Neuron (in vitro differentiated cells): ENCODE data around the gene EPO.

ENCODE experiments used
- H2AFZ ChIP-seq: one replicate; pipeline ENCODE4 v1.6.1; 2013; ENCODE audit warnings: low read depth, mild to moderate bottlenecking, inconsistent platforms, low read length, moderate library complexity
- H3K27me3 ChIP-seq: one replicate; pipeline ENCODE4 v1.6.1; 2013; ENCODE audit warnings: low read length; ENCODE audit not compliant: insufficient read depth
- H3K36me3 ChIP-seq: one replicate; pipeline ENCODE4 v1.6.1; 2013; ENCODE audit warnings: low read length; ENCODE audit not compliant: insufficient read depth
- H3K4me1 ChIP-seq: one replicate; pipeline ENCODE4 v1.6.1; 2013; ENCODE audit warnings: low read length; ENCODE audit not compliant: insufficient read depth
- H3K4me3 ChIP-seq: 2 replicates; pipeline ENCODE4 v1.5.1; 2013; ENCODE audit warnings: mild to moderate bottlenecking, low read length, moderate library complexity
- H3K9me3 ChIP-seq: one replicate; pipeline ENCODE4 v1.6.1; 2013; ENCODE audit warnings: low read length

The EPO gene

GRCh38 chr7:100720279-100720670, at the start of gene EPO:
EPO (plus strand) TSS chr7:100720468; CDS start chr7:100720981, 513 bp downstream.
- H3K9me3 ChIP-seq: no peaks in the 10 kb centered on the region
- no peaks in the 10 kb centered on the region for H3K4me1 ChIP-seq
- no peaks in the 10 kb centered on the region for H3K36me3 ChIP-seq
- no peak within 1 kb of the TSS for H3K4me3 ChIP-seq
- H3K27me3 ChIP-seq: peaks cover 43% of the 10 kb centered on the region
- no peak within 1 kb of the TSS for H2AFZ ChIP-seq

DNA sequence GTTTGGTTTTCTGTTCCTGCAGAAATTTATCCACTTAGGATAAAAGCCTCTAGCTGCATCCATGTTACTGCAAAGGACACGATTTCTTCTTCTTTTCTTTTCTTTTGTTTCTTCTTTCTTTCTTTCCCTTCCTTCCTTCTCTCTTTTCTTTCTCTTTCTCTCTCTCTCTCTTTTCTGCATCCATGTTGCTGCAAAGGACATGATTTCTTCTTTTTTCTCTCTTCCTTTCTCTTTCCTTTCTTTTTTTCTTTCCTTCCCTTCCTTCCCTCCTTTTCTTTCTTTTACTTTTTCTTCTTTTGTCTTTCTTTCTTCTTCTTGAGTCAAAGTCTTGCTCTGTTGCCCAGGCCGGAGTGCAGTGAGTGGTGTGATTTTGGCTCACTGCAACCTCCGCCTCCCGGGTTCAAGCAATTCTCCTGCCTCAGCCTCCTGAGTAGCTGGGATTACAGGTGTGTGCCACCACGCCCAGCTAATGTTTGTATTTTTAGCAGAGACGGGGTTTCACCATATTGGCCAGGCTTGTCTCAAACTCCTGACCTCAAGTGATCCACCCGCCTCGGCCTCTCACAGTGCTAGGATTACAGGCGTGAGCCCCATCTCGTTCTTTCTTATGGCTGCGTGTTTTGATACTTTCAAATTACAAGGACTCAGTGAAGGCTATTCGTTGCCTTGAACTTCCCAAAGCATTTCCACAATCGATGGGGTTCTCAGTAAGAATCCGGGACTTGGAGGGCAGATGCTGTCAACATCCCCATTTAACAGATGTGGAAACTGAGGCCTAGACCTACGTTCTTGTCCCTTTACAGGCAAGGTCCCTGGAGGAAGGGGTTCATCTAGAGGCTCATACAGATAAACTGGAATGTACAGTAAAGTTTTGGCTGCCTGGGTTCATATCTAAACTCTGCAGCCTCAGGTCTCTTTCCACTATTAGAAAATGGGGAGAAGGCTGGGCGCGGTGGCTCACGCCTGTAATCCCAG, 48.6 kb upstream of the EPO start:
- Histone ChIP-seq H3K36me3 (peaks cover 1% of the 10 kb centered on the region), H3K9me3 (no peaks in the 10 kb centered on the region), H3K27me3 (no peaks in the 10 kb centered on the region), H3K4me1 (peaks cover 6% of the 10 kb centered on the region), H2AFZ (no peak overlapping the region), H3K4me3 (no peak overlapping the region)

- Histone ChIP-seq H3K27me3 (no peaks in the 10 kb centered on the region), H3K4me3 (peak within 1 kb of the TSS; percentile 97), H3K4me1 (peaks cover 6% of the 10 kb centered on the region), H2AFZ (peak within 1 kb of the TSS; percentile 18), H3K36me3 (peaks cover 19% of the 10 kb centered on the region), H3K9me3 (no peaks in the 10 kb centered on the region)
Observed at GRCh38 chr7:100673302-100673941, 46.8 kb upstream of the EPO start, which contains the start of gene GNB2. GNB2 (plus strand) TSS chr7:100673740; CDS start chr7:100676266, 2,526 bp downstream.

DNA sequence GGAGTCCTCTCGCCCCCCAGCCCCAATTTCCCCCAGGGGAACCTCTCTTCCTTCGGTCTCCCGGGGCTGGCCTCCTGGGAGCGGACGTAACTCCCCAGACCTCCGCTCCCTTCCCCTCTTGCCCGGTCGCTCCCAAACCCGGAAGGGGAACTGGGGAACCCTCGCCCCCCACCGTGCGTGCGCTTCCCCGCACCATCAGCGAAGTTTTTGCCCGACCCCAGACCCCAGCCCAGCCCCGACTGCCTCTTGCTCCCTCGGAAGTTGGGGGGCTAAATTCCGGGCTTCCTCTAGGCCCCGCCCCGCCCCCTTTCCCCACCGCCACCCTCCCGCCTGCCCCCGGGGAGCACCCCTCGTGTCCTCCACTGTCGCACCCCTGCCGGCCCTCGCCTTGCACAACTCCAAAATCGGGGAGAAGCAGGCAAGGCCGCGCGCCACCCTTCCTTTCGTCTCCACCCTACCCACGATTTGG, 46.3 kb upstream of the EPO start:
- H3K36me3 ChIP-seq: peaks cover 25% of the 10 kb centered on the region
- peak overlapping the region; percentile 97 for H3K4me3 ChIP-seq
- no peaks in the 10 kb centered on the region for H3K27me3 ChIP-seq

GRCh38 chr7:100674411-100675104, 45.7 kb upstream of the EPO start:
- Histone ChIP-seq H2AFZ (no peak overlapping the region), H3K36me3 (peaks cover 30% of the 10 kb centered on the region), H3K4me1 (peaks cover 6% of the 10 kb centered on the region), H3K27me3 (no peaks in the 10 kb centered on the region), H3K4me3 (peak overlapping the region; percentile 97), H3K9me3 (no peaks in the 10 kb centered on the region)

More for the DNA sequence above, 46.3 kb upstream of the EPO start:
- peak overlapping the region; percentile 18 for H2AFZ ChIP-seq
- H3K9me3 ChIP-seq: no peaks in the 10 kb centered on the region
- H3K4me1 ChIP-seq: peaks cover 6% of the 10 kb centered on the region

DNA sequence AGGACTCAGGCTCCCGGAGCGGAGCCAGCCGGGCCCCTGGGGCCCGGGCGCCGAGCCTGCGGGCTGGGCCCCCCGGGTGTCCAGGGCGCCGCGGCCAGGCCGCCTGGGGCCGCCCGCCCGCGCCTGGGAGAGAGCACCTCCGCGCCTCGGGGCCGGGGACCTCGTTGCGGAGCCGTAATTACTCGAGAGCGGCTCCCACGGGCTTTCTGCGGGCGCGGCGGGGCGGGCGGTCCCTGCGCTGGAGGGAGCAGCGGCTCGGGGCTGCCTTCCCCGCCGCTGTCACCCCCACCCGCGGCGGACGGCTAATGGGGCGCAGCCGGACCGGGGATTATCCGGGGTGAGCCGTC, 45.2 kb upstream of the EPO start:
- H3K27me3 ChIP-seq: no peaks in the 10 kb centered on the region
- no peak overlapping the region for H2AFZ ChIP-seq
- peaks cover 6% of the 10 kb centered on the region for H3K4me1 ChIP-seq
- peak overlapping the region; percentile 97 for H3K4me3 ChIP-seq
- H3K9me3 ChIP-seq: no peaks in the 10 kb centered on the region
- peaks cover 35% of the 10 kb centered on the region for H3K36me3 ChIP-seq

DNA sequence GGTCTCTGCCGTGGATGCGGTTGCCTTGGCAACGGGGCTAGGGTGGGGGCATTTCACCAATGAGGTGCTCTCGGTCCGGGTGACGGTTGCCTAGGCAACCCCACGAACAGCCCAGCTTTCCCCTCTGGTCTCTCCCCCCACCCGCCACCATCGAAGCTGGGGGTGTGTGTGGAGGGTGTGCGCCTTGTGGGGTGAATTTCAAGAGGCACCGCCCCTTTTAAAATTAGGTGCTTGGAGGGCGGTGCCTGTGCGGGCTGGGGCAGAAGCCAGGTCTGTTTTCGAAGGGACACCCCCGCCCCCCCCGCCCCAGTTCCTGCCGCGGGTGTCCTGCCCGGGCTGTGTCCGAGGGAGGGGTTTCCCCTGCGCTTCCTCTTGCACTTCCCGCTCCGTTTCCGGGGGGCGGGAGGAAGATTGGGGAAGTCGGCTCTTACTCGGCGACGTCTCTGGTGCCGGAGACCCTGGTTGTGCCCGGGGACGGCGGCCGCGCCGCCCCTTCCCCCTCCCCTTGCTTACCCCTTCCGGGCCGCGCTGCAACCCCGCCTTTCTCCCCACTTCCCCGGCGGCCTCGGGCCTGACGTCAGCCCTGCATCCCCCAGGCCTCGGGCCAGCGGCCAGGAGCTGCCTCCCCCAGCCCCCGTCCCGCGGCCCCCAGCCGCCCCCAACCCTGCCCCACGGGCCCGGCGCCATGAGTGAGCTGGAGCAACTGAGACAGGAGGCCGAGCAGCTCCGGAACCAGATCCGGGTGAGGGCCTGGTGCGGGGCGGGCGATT, 44.5 kb upstream of the EPO start:
- Histone ChIP-seq H3K9me3 (no peaks in the 10 kb centered on the region), H2AFZ (no peak overlapping the region), H3K27me3 (no peaks in the 10 kb centered on the region), H3K4me3 (peak overlapping the region; percentile 97), H3K36me3 (peaks cover 41% of the 10 kb centered on the region), H3K4me1 (peaks cover 6% of the 10 kb centered on the region)

DNA sequence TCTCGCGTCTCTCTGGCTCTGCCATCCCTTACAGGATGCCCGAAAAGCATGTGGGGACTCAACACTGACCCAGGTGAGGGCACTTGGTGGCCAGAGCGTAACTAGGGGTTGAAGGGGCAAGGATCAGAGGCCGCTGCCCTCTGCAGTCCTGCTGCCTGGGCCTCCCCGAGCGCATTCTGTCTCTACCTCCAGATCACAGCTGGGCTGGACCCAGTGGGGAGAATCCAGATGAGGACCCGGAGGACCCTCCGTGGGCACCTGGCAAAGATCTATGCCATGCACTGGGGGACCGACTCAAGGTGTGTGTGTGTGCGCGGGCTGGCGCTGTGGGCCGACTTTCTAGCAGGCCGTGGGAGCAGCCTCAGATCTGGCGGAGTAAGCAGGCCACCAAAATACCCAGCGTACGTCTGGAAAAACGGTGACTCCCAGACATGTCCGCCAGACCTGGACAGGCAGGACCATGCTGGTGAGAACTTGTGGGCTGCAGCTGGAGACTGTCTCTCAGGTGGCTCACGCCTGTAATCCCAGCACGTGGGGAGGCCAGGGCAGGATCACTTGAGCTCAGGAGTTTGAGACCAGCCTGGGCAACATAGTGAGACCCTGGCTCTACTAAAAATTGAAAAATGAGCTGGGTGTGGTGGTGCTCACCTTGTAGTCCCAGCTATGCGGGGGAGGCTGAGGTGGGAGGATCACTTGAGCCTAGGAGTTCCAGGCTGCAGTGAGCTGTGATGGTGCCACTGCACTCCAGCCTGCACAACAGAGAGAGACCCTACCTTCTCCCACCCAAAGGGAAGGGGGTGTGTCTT, 43.6 kb upstream of the EPO start:
- Histone ChIP-seq H3K27me3 (no peaks in the 10 kb centered on the region), H2AFZ (no peak overlapping the region), H3K4me1 (peaks cover 6% of the 10 kb centered on the region), H3K9me3 (no peaks in the 10 kb centered on the region), H3K36me3 (peaks cover 47% of the 10 kb centered on the region), H3K4me3 (peak overlapping the region; percentile 97)

DNA sequence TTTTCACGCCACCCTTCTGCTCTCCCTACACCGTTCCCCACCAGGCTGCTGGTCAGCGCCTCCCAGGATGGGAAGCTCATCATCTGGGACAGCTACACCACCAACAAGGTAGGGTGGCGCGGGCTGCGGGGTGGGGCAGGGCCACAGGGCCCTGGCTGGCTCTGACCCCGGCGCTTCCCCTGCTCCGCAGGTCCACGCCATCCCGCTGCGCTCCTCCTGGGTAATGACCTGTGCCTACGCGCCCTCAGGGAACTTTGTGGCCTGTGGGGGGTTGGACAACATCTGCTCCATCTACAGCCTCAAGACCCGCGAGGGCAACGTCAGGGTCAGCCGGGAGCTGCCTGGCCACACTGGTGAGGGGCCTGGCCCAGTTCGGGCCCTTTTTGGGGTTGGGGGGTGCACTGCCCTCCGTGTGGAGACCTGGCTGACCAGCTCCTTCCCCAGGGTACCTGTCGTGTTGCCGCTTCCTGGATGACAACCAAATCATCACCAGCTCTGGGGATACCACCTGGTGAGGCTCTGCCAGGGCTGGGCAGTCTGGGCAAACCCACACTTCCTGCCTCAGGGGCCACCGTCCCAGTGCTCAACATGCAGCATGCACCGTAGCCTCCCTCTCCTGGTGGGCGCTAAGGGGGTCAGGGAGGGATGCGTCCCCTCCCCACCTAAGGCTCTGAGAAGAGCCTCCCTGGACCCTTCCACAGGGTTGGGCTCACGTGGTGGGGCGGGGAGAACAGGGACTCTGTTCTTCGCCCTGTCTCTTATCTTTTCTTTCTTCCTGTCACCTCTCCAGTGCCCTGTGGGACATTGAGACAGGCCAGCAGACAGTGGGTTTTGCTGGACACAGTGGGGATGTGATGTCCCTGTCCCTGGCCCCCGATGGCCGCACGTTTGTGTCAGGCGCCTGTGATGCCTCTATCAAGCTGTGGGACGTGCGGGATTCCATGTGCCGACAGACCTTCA, 42.7 kb upstream of the EPO start:
- Histone ChIP-seq H3K36me3 (peaks cover 56% of the 10 kb centered on the region), H3K27me3 (no peaks in the 10 kb centered on the region), H2AFZ (no peak overlapping the region), H3K9me3 (no peaks in the 10 kb centered on the region), H3K4me1 (peaks cover 6% of the 10 kb centered on the region), H3K4me3 (no peak overlapping the region)

DNA sequence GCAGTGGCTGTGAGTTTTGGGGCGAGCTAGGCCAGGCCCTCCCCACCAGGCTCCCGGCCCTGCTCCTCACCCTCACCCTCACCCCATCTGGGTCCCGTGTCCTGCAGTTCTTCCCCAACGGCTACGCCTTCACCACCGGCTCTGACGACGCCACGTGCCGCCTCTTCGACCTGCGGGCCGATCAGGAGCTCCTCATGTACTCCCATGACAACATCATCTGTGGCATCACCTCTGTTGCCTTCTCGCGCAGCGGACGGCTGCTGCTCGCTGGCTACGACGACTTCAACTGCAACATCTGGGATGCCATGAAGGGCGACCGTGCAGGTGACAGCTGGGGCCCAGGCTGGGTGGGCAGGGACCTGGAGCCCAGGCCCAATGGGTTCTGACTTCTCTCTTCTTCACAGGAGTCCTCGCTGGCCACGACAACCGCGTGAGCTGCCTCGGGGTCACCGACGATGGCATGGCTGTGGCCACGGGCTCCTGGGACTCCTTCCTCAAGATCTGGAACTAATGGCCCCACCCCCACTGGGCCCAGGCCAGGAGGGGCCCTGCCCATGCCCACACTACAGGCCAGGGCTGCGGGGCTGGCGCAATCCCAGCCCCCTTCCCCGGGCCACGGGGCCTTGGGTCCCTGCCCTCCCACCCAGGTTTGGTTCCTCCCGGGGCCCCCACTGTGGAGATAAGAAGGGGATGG, 41.8 kb upstream of the EPO start:
- H3K36me3 ChIP-seq: peaks cover 63% of the 10 kb centered on the region
- no peaks in the 10 kb centered on the region for H3K9me3 ChIP-seq
- H2AFZ ChIP-seq: no peak overlapping the region
- H3K4me3 ChIP-seq: no peak overlapping the region
- H3K4me1 ChIP-seq: peaks cover 6% of the 10 kb centered on the region
- no peaks in the 10 kb centered on the region for H3K27me3 ChIP-seq
